PC-3 (cell line): ENCODE results near the gene PHLDA3.

Source experiments
- EZH2 ChIP-seq: fragments of 300-600 bp; sonication (generic); IDR thresholded peaks from one replicate; pipeline ENCODE4 v1.6.1; 2017; ENCODE audit warnings: antibody characterized with exemption, mild to moderate bottlenecking, low read length; ENCODE audit not compliant: unreplicated experiment
- TF ChIP-seq, protein P1 (sequence below): fragments of 300-600 bp; sonication (generic); conservative IDR thresholded peaks from 2 replicates; pipeline ENCODE4 v1.5.1; 2017; ENCODE audit warnings: antibody characterized with exemption, low read depth, mild to moderate bottlenecking, low read length

- TF ChIP-seq, protein P1, sequence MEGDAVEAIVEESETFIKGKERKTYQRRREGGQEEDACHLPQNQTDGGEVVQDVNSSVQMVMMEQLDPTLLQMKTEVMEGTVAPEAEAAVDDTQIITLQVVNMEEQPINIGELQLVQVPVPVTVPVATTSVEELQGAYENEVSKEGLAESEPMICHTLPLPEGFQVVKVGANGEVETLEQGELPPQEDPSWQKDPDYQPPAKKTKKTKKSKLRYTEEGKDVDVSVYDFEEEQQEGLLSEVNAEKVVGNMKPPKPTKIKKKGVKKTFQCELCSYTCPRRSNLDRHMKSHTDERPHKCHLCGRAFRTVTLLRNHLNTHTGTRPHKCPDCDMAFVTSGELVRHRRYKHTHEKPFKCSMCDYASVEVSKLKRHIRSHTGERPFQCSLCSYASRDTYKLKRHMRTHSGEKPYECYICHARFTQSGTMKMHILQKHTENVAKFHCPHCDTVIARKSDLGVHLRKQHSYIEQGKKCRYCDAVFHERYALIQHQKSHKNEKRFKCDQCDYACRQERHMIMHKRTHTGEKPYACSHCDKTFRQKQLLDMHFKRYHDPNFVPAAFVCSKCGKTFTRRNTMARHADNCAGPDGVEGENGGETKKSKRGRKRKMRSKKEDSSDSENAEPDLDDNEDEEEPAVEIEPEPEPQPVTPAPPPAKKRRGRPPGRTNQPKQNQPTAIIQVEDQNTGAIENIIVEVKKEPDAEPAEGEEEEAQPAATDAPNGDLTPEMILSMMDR: no peak
- TF ChIP-seq EZH2: no peak
These were observed 47.0 kb downstream of the PHLDA3 start for GRCh38 chr1:201422026-201422425.
